Activated CD4-positive, alpha-beta T cell treated with anti-CD3 and anti-CD28 coated beads, Interleukin-10, Interleukin-2, amounts not matched to agents 100 ng/mL and 50 ng/mL, durations not matched to agents 16 hours and 8 hours (primary cell): ENCODE data around the gene C1orf174.
A peak's percentile ranks its signal among the peaks of the same experiment; 100 is the strongest.

Experiments used
- DNase-seq: peaks from one replicate; pipeline ENCODE4 v3.0.0-alpha.2; 2020

The C1orf174 gene

DNA sequence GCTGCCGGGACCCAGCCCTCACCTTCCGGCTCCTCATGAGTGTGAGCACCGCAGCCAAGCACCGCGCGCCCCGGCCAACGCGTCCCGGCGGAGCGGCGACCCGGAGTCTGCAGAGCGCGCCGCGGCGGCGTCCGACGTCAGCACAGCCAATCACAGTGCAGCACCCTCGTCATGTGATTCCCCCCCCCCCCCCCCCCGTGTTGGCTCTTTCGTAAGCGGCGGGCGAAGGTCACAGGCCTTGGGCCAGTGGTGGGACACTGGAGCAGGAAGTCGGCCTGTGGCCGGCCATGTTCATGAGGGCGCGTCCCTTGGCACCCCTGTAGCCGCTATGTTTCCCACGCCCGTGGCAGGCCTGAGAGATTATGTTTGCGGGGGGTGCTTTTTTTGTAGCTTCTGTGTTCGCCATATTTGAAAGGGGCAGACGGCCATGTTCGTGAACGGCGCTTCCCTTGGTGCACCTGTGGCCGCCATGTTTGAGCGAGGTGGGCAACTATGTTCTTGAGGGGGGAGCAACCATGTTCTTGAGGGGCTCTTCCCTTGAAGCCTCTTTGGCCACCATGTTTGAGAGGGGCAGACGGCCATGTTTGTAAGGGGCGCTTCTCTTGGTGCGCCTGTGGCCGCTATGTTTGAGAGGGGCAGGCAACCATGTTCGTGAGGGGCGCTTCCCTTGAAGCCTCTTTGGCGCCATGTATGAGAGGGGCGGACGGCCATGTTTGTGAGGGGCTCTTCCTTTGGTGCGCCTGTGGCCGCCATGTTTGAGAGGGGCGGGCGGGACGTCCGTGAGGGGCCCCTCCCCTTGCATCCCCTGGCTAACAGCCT lies at the start of gene C1orf174:
Gene C1orf174, minus strand, starts transcription at position 123 of the 819 bp plus-strand sequence. Its CDS starts 86 bp downstream, at position 37.
- DNase-seq = peak; percentile 96

DNA sequence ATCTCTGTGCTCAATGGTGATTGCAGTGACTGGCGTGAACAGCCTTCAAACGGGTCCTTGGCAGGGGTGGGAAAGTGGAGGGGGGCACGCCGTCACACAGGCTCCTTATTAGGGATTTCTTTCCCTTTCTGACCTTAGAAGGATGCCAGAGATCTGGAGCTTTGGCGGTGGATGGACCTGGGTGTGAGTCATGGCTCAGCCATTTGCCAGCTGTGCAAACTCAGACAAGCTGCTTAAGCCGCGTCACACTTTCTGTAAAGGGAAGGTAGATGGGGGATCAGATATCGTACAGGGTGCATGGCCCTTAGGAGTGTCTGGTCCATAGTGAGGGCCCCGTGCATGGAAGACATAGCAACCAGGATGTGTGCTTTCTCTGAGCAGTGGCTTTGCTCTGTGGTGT lies 48.3 kb upstream of the C1orf174 start:
- DNase-seq = no peak

GRCh38 chr1:3945916-3946840 lies 46.1 kb upstream of the C1orf174 start:
- no peak for DNase-seq

GRCh38 chr1:3945222-3945621 lies 45.1 kb upstream of the C1orf174 start:
- no peak for DNase-seq

GRCh38 chr1:3944578-3945125 lies 44.6 kb upstream of the C1orf174 start:
- no peak for DNase-seq

DNA sequence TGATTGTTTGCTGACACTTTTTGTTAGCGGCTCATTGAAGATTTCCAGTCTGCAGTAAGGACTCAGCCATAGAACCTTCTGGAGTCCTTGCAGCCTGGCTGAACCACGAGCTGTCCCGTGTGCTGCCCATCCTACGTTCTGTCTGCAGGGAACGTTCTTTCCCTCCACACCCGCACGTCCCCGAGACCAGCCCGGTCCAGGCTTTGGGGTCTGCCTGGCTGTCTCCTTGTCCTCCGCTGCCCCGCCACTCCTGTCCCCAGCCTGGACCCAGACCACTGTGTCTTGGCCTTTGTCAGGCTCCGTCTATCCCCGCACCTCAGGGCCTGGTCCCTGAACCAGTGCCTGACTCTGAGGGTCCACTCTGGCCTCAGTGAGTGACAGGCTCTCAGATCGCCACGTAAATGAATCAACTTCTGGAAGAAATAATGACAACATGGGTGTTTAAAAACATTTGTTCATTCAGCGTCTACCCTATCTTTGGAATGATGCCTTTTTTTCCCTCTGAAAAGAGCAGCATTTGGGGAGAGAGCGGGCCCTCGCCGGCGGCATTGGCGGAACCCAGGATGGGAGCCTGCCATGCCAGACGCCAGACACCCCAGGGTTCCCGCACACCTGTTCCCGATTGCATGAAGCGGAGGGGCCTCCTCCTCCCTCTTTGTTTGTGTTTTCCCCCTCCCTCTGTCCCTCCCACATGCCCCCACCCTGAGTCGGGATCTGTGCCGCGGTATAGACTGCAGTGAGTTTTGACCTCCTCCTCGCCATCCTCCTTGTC lies 43.9 kb upstream of the C1orf174 start:
- DNase-seq = no peak

DNA sequence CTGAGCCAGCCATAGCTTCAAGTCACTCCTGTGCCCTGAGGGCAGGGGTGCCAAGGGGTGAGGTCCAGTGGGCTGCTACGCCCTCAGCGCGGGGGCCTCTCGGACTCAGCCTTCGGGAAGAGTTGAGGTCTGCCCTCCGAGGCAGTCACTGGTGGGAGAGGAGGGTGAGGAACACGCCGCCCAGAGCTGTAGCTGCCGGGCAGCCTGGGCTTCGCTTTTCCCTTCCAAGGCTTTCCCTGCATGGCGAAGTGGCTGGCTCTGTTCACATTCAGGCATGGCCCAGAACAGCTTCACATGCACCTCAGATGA lies 43.0 kb upstream of the C1orf174 start:
- DNase-seq = no peak

GRCh38 chr1:3942416-3943122 lies 42.5 kb upstream of the C1orf174 start:
- no peak for DNase-seq

GRCh38 chr1:3940754-3941345 lies 40.8 kb upstream of the C1orf174 start:
- no peak for DNase-seq

DNA sequence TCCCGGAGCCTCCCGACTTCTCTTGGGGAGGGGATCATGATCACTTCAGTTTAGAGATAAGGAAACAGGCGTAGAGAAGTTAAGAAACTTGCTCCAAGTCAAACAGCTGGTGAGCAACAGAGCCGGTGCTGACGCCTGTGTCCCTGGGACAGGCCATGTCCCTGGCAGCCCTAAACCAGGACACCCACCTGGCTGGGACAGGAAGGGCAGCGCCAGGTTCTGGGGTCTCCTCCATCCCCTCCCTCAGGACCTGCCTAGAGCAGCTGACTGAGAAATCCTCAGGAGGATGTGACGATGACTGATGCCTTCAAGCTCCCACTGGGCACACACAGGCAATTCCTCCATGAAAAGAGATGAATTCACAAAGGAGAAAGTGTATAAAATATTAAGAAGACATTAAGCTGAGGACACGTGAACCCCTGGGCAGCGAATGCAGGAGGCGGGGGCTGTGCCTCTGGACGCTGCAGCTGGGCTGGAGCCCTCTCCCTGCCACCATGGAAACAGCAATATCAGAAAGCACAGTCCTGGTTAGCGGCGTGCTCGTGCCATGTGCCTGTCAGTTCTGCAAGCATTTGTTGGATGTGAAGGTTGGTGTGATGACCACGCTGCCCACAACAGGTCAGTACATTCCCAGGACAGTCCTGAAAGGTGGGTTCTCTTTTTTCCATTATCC lies 40.1 kb upstream of the C1orf174 start:
- DNase-seq = no peak

DNA sequence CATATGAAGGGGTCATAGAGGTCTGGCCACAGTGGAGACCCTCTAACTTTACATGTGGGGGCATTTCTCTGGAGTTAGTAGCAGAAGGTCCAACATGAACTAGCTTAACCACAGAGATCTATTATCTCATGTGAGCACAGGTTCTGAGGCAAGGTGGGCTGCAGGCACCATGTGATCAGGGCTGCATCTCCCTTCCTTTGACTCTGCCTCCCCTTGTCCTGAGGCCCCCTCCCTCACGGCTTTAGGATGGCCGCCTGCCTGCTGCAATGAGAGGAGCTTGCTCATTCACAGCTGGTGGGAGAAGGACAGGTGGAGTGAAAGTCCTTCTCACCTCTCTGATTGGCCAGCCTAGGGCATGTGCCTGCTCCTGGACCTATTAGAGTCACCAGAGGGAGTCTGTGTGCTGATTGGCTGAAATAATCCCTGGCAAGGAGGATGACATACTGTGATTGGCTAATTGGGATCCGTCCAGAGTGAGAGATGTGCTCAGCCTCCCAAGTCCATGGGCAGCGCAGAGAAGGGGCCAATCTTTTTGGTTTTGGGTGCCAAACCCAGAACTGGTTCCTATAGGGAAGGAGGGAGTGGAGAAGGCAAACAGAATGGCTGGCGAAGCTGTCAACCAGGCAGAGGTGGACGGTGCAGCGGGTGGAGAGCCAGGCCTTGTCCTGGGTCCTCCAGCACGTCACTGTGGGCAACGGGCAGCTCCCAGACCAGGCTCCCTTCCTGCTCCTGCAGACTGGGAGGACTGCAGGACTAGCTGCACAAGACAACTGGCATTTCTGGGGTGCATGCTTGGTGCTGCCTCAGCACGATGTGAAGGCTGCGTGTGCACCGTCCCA lies 39.4 kb upstream of the C1orf174 start:
- no peak for DNase-seq

GRCh38 chr1:3932156-3932919 lies 32.3 kb upstream of the C1orf174 start:
- DNase-seq = no peak

DNA sequence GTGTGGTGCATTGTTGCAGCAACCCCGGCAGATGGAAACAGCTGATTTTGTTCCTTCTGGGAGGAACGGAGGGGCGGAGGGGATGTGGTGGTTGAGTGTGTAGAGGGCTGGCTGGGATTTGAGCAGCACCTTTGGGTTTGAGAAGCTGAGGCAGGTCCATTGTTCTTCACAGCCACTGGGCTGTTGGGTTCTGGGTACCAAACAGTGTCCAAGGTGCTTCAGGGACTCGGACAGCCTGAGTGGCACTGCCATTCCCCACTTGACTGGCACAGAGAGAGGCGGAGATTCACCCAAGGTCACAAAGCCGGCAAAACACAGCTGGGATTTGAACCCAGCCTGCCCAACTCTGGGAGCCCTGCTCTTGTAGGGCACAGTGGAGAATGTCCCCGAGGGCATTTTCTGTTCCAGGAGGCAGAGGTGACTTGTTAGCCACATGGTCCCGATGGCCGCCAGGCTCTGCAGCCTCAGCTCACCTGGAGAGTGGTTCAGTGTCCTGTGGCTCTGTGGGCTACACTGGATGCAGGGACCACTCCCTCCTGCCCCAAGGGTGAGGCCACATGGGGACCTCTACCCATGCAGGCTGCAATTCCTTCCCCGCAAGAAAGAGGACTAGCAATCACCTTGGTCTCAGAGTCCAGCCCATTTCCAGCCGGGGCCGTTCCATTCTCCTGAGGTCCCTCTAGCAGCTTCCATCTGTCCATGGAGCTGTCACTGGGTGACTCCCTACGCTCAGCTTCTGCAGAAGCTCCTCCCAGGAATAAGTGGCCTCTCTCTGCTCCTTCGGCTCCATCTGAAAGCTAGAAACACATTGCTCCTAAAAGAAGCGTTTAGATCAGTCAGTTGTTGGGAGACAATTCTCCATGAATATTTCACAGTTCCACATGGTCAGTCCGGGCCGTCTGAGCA lies 31.2 kb upstream of the C1orf174 start:
- no peak for DNase-seq

DNA sequence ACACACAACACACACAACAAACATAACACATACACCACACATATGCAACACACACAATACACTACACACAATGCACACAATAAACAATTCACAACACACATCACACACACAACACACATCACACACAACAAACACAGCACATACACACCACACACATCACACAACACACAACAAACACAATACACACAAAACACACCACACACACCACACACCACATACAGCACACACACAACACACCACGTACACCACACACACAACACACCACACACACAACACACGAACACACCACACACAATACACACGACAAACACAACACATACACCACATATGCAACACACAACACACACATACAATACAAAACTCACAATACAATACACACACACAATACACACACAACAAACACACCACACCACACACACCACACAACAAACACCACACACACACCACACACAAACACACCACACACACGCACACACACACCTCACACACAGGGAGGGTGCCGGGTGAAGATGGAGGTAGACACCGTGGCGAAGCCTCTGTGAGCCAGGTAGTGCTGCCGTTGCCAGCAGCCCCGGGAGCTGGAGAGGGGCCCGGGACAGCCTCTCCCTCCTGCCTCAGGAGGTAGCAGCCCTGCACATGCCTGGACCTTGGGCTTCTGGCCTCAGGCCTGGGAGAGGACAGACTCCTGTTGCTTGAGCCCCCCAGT lies 30.4 kb upstream of the C1orf174 start:
- no peak for DNase-seq

DNA sequence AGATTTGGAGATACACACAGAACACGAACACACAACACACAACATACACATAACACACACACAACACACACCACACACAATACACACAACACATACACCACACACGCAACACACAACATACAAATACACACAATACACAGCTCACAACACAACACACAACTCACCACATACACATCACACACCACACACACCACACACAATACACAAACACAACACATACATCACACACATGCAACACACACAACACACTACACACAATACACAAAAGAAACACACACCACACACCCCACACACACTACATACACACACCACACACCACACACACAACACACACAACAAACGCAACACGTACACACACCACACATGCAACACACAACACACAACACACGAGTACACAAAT lies 29.1 kb upstream of the C1orf174 start:
- no peak for DNase-seq

DNA sequence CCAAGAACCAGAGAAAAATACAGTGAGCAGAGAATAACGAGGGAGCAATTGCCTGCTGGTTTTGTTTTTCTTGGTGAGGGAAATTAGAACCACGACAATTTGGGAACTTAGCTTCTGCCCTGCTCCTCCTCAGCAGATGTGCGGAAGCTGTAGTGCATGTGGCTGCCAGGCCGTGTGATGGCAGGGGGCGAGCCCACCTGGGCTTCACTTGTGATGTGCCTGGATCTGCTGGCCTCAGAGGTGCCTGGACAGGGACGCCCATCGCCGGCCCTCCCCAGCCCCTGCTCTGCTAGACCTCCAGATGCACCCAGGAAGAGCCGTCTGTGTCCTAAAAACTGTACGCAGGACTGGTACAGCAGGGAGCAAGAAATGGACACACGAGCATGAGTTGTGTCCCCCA lies 28.5 kb upstream of the C1orf174 start:
- no peak for DNase-seq

DNA sequence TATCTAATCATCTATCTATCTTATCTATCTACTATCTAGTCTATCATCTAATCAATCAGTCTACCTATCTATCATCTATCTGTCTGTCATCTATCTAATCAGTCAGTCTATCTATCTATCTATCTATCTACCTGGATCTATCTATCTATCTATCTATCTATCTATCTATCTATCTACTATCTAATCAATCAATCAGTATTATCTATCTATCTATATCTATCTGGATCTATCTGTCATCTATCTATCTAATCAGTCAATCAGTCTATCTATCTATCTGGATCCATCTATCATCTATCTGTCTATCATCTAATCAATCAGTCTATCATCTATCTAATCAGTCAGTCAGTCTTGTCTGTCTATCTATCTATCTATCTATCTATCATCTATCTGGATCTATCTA lies 26.9 kb upstream of the C1orf174 start:
- DNase-seq = no peak

- no peak for DNase-seq
Measured at GRCh38 chr1:3925762-3926161, 25.7 kb upstream of the C1orf174 start.
